HCT116 (cell line): ENCODE measurements around the gene ADGRA1. TPM values are rescaled to one million over a fixed set of nuclear protein-coding genes. Genes with fewer than 3 reads are reported as not detected.
"Not testable (repeated sequence)": the region's sequence is repeated elsewhere in the genome, so short reads cannot be mapped to it uniquely, and the experiment has no call there.

ENCODE experiments used
- ATAC-seq: fragments of 200-7000 bp; cut with Tn5 transposase; 2 replicates; pipeline ENCODE4 v1.9.1; 2020; ENCODE audit warnings: mild to moderate bottlenecking, moderate library complexity
- BruUV-seq: library from RNA; stranded (reverse); fragments of 400-500 nt; replicated peaks from 2 replicates; lab custom pipeline; 2021; lab: Mats Ljungman, UMichigan
- CTCF ChIA-PET: fragments of 300-600 bp; sonication (Branson Sonifier 250); formaldehyde crosslinking; loops from one replicate; lab custom pipeline; 2021; ENCODE audit warnings: antibody characterized with exemption; lab: Charles Lee
- POLR2A ChIA-PET: fragments of 300-600, 350-600 bp; sonication (Branson Sonifier 250); formaldehyde crosslinking; loops from one replicate; lab custom pipeline; 2021; ENCODE audit warnings: antibody characterized with exemption; lab: Charles Lee
- RAD21 ChIA-PET, 2 experiments: fragments of 300-600 bp; sonication (Branson Sonifier 250); formaldehyde crosslinking; loops; one replicate each; lab custom pipeline; 2023; ENCODE audit warnings: low total read pairs in 2 of 2; ENCODE audit not compliant: uncharacterized antibody in 2 of 2, unreplicated experiment in 2 of 2, low non-redundant PET in 1 of 2; lab: Charles Lee
- DNase-seq: peaks from one replicate; pipeline ENCODE4 v3.0.0-alpha.2; 2010; ENCODE audit warnings: low read depth, low spot score
- H2AFZ ChIP-seq: fragments of 200-600 bp; shearing (Covaris generic), sonication (generic); 2 replicates; pipeline ENCODE4 v1.6.1; 2017; ENCODE audit warnings: low read depth, mixed run types, mixed read lengths, antibody characterized with exemption, low read length; ENCODE audit not compliant: poor library complexity, severe bottlenecking
- H3K27ac ChIP-seq: 2 replicates; pipeline ENCODE4 v1.5.1; 2012; ENCODE audit warnings: low read depth, low read length
- H3K27me3 ChIP-seq: fragments of 200-600 bp; sonication (generic); 2 replicates; pipeline ENCODE4 v1.6.1; 2016; ENCODE audit warnings: mixed run types, low read length, mixed read lengths; ENCODE audit not compliant: insufficient read depth
- H3K36me3 ChIP-seq, 2 experiments: fragments of 200-500 bp in 1 of 2; fragments of 200-600 bp in 1 of 2; sonication (Bioruptor generic) in 1 of 2; sonication (generic) in 1 of 2; 2 replicates each; pipeline versions ENCODE4 v1.5.1 to v1.6.1; 2014 to 2016; ENCODE audit warnings: low read length in 2 of 2, inconsistent platforms in 1 of 2, mixed read lengths in 1 of 2, mixed run types in 1 of 2; ENCODE audit not compliant: insufficient read depth in 2 of 2, control insufficient read depth in 1 of 2
- H3K4me1 ChIP-seq, 2 experiments: fragments of 200-600 bp in 1 of 2; sonication (generic) in 1 of 2; 2 replicates each; pipeline versions ENCODE4 v1.5.1 to v1.6.1; 2012 to 2017; ENCODE audit warnings: low read length in 2 of 2, inconsistent platforms in 1 of 2, mild to moderate bottlenecking in 1 of 2, mixed read lengths in 1 of 2, mixed run types in 1 of 2, moderate library complexity in 1 of 2; ENCODE audit not compliant: insufficient read depth in 2 of 2, control insufficient read depth in 1 of 2
- H3K4me2 ChIP-seq: fragments of 200-600 bp; sonication (generic); 2 replicates; pipeline ENCODE4 v1.6.1; 2017; ENCODE audit warnings: mixed run types, low read length, mixed read lengths
- H3K4me3 ChIP-seq, 2 experiments: fragments of 200-600 bp in 1 of 2; sonication (generic) in 1 of 2; replicated peaks in 1 of 2; 2 replicates each; pipeline ENCODE4 v1.5.1; 2011 to 2016; ENCODE audit warnings: low read length in 2 of 2, control low read depth in 1 of 2, low read depth in 1 of 2, mild to moderate bottlenecking in 1 of 2, mixed read lengths in 1 of 2, mixed run types in 1 of 2
- H3K79me2 ChIP-seq: fragments of 200-600 bp; sonication (generic); 2 replicates; pipeline ENCODE4 v1.6.1; 2017; ENCODE audit warnings: mild to moderate bottlenecking, mixed run types, low read length, moderate library complexity, mixed read lengths; ENCODE audit not compliant: insufficient read depth
- H3K9ac ChIP-seq: fragments of 200-600 bp; sonication (generic); 2 replicates; pipeline ENCODE4 v1.6.1; 2016; ENCODE audit warnings: low read length, mixed read lengths
- H3K9me2 ChIP-seq: fragments of 200-600 bp; sonication (generic), shearing (Covaris generic); 2 replicates; pipeline ENCODE4 v1.6.1; 2017; ENCODE audit warnings: mixed run types, mild to moderate bottlenecking, moderate library complexity; ENCODE audit not compliant: insufficient read depth
- H3K9me3 ChIP-seq, 2 experiments: fragments of 200-500 bp in 1 of 2; fragments of 200-600 bp in 1 of 2; sonication (Bioruptor generic) in 1 of 2; sonication (generic) in 1 of 2; 2 replicates each; pipeline ENCODE4 v1.6.1; 2014 to 2017; ENCODE audit warnings: low read length in 2 of 2, mixed read lengths in 2 of 2, inconsistent platforms in 1 of 2, low read depth in 1 of 2, mild to moderate bottlenecking in 1 of 2, mixed run types in 1 of 2, moderate library complexity in 1 of 2; ENCODE audit not compliant: control insufficient read depth in 1 of 2, insufficient read depth in 1 of 2
- H4K20me1 ChIP-seq: fragments of 200-600 bp; sonication (generic), shearing (Covaris generic); 2 replicates; pipeline ENCODE4 v1.6.1; 2017; ENCODE audit warnings: mixed run types, mild to moderate bottlenecking, moderate library complexity; ENCODE audit not compliant: insufficient read depth
- EGR1 ChIP-seq: IDR thresholded peaks from 2 replicates; pipeline ENCODE4 v1.6.1; 2012; ENCODE audit warnings: low read depth
- EZH2 ChIP-seq: fragments of 200-600 bp; sonication (generic); IDR thresholded peaks from 2 replicates; pipeline ENCODE4 v1.6.1; 2017; ENCODE audit warnings: antibody characterized with exemption, mixed run types
- POLR2AphosphoS5 ChIP-seq: IDR thresholded peaks from 2 replicates; pipeline ENCODE4 v1.6.1; 2011; ENCODE audit warnings: mild to moderate bottlenecking, low read depth, low read length, moderate library complexity
- intact Hi-C: fragments of 100-400 bp; cut with micrococcal nuclease; formaldehyde crosslinking; loops from 2 replicates; pipeline ENCODE4 v1.10.0; 2022
- total RNA-seq: library from RNA; stranded (reverse); gene quantifications from one replicate; pipeline ENCODE4 v1.2.1, GENCODE V29; 2021; ENCODE audit not compliant: unreplicated experiment
- TF ChIP-seq, protein P1 (sequence below): IDR thresholded peaks from 2 replicates; pipeline ENCODE4 v1.6.1; 2012
- TF ChIP-seq, protein P2 (sequence below): IDR thresholded peaks from 2 replicates; pipeline ENCODE4 v1.6.1; 2011; ENCODE audit warnings: mild to moderate bottlenecking, low read length, moderate library complexity; ENCODE audit not compliant: insufficient replicate concordance; ENCODE audit errors: extremely low read depth

The ADGRA1 gene
- total RNA-seq, 1 experiment from 2014 or later, result not detected

DNA sequence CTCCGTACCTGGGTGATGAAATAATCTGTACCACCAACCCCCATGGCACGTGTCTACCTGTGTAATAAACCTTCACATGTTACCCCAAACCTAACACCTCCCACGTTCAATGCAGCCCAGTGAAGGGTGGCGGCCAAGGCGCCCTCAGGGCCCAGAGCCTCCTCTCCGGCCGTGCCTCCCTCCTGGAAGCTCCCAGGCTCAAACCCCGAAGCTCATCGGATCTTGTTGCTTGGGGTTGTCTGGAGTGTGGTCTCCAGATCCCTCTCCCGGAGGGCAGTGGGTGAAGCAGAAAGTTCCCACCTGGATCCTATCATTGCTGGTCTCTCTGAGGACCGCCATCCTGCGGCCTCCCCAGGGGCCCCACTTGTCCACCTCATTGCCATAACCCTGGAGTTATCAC, 62.9 kb downstream of the ADGRA1 start:
- ChIA-PET RAD21 (no interaction called here), POLR2A (no interaction called here), CTCF (no interaction called here)
- Histone ChIP-seq H3K4me1 (peaks cover 6 to 9% of the 10 kb centered on the region in 2 experiments; a peak in 3 of 4 replicates), H3K36me3 (no peaks in the 10 kb centered on the region), H3K9me3 (no peaks in the 10 kb centered on the region), H2AFZ (no peak overlapping the region), H3K4me3 (no peak overlapping the region), H3K4me2 (no peak overlapping the region), H3K27me3 (no peaks in the 10 kb centered on the region), H3K9me2 (no peaks in the 10 kb centered on the region), H3K79me2 (no peaks in the 10 kb centered on the region), H4K20me1 (no peaks in the 10 kb centered on the region), H3K27ac (no peak overlapping the region), H3K9ac (no peak overlapping the region)
- DNase-seq, result no peak
- no peak for ATAC-seq
- no TSS peak for BruUV-seq
- no peak for TF ChIP-seq EGR1
- no peak for TF ChIP-seq EZH2
- TF ChIP-seq POLR2AphosphoS5, result no peak
- TF ChIP-seq, protein P1, sequence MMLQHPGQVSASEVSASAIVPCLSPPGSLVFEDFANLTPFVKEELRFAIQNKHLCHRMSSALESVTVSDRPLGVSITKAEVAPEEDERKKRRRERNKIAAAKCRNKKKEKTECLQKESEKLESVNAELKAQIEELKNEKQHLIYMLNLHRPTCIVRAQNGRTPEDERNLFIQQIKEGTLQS, result no peak
- TF ChIP-seq, protein P2, sequence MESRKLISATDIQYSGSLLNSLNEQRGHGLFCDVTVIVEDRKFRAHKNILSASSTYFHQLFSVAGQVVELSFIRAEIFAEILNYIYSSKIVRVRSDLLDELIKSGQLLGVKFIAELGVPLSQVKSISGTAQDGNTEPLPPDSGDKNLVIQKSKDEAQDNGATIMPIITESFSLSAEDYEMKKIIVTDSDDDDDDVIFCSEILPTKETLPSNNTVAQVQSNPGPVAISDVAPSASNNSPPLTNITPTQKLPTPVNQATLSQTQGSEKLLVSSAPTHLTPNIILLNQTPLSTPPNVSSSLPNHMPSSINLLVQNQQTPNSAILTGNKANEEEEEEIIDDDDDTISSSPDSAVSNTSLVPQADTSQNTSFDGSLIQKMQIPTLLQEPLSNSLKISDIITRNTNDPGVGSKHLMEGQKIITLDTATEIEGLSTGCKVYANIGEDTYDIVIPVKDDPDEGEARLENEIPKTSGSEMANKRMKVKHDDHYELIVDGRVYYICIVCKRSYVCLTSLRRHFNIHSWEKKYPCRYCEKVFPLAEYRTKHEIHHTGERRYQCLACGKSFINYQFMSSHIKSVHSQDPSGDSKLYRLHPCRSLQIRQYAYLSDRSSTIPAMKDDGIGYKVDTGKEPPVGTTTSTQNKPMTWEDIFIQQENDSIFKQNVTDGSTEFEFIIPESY, result no peak
- intact Hi-C loops, result no loop called here

DNA sequence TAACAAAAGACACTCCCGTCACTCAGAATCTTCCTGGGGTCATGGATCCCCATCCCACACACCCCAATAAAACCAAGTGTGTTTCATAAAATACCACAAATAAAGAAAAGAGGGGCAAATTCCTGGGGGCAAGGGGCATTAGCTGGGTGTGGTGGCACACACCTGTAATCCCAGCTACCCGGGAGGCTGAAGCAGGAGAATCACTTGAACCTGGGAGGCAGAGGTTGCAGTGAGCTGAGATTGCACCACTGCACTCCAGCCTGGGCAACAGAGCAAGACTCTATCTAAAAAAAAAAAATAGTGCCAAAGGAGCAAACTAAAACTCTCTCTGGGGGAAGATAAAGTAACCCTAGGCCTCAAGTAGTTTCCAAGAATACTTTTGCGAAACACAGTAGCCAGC, 63.3 kb downstream of the ADGRA1 start:
- intact Hi-C loops, H3K4me1 ChIP-seq, H3K9ac ChIP-seq, H3K4me2 ChIP-seq, RAD21 ChIA-PET, H3K36me3 ChIP-seq, H3K27ac ChIP-seq, H3K9me3 ChIP-seq, H4K20me1 ChIP-seq, ATAC-seq, DNase-seq, H3K79me2 ChIP-seq, H3K9me2 ChIP-seq, BruUV-seq, H2AFZ ChIP-seq, H3K4me3 ChIP-seq, CTCF ChIA-PET, H3K27me3 ChIP-seq, POLR2A ChIA-PET: not testable (repeated sequence)
